Measurements from ENCODE around the gene AP3B1. TPM values are rescaled to one million over a fixed set of nuclear protein-coding genes. Genes with fewer than 3 reads are reported as not detected.

The AP3B1 gene
- total RNA-seq, 1 experiment from 2014 or later = 50.3 TPM

DNA sequence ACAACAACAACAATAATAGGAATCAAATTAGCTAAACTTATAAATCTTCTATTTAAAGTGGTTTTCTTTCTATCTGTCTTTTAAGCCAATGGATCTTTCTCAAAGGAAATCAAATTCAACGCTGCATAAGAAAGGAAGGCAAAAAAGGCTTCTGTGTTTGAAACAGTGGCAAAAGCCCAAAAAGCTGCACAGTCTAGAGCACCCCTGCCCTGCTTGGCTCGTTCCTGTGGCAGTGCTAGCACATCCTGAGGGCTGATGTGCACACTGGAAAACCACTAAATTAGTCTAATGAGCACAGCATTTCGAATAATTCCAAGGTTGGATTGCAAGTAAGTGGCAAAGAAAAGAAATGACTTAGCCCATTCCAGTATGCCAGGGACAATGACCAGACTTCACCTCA lies 80.7 kb downstream of the AP3B1 start:
- DNase-seq (ENCODE audit: low spot score) = no peak
- Mint-ChIP-seq H3K27me3 (ENCODE audit: low read depth) (no peaks in the 10 kb centered on the region), H3K36me3 (no peaks in the 10 kb centered on the region), H3K4me3 (no peak overlapping the region), H3K4me1 (peaks cover 8% of the 10 kb centered on the region), H3K27ac (no peak overlapping the region), H3K9me3 (no peaks in the 10 kb centered on the region)
- ATAC-seq = no peak
- ChIA-PET POLR2A (no interaction called here), CTCF (no interaction called here)
- TF ChIP-seq ZNF263 (CRISPR knock-in tag; IDR thresholded peaks at IDR 0.05; ENCODE audit: low read depth) (no peak), IRF2 (CRISPR knock-in tag; IDR thresholded peaks at IDR 0.05; ENCODE audit: borderline replicate concordance, low read depth) (no peak), ZNF396 (CRISPR knock-in tag; IDR thresholded peaks at IDR 0.05; ENCODE audit: borderline replicate concordance) (no peak), GABPB1 (CRISPR knock-in tag; IDR thresholded peaks at IDR 0.05) (no peak), PRRX2 (CRISPR knock-in tag; IDR thresholded peaks at IDR 0.05) (no peak)
- TF ChIP-seq, protein P1, sequence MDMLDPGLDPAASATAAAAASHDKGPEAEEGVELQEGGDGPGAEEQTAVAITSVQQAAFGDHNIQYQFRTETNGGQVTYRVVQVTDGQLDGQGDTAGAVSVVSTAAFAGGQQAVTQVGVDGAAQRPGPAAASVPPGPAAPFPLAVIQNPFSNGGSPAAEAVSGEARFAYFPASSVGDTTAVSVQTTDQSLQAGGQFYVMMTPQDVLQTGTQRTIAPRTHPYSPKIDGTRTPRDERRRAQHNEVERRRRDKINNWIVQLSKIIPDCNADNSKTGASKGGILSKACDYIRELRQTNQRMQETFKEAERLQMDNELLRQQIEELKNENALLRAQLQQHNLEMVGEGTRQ (CRISPR knock-in tag; IDR thresholded peaks at IDR 0.05) = no peak
- TF ChIP-seq, protein P2, sequence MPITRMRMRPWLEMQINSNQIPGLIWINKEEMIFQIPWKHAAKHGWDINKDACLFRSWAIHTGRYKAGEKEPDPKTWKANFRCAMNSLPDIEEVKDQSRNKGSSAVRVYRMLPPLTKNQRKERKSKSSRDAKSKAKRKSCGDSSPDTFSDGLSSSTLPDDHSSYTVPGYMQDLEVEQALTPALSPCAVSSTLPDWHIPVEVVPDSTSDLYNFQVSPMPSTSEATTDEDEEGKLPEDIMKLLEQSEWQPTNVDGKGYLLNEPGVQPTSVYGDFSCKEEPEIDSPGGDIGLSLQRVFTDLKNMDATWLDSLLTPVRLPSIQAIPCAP (CRISPR knock-in tag; IDR thresholded peaks at IDR 0.05) = no peak
- TF ChIP-seq, protein P3, sequence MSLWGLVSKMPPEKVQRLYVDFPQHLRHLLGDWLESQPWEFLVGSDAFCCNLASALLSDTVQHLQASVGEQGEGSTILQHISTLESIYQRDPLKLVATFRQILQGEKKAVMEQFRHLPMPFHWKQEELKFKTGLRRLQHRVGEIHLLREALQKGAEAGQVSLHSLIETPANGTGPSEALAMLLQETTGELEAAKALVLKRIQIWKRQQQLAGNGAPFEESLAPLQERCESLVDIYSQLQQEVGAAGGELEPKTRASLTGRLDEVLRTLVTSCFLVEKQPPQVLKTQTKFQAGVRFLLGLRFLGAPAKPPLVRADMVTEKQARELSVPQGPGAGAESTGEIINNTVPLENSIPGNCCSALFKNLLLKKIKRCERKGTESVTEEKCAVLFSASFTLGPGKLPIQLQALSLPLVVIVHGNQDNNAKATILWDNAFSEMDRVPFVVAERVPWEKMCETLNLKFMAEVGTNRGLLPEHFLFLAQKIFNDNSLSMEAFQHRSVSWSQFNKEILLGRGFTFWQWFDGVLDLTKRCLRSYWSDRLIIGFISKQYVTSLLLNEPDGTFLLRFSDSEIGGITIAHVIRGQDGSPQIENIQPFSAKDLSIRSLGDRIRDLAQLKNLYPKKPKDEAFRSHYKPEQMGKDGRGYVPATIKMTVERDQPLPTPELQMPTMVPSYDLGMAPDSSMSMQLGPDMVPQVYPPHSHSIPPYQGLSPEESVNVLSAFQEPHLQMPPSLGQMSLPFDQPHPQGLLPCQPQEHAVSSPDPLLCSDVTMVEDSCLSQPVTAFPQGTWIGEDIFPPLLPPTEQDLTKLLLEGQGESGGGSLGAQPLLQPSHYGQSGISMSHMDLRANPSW (CRISPR knock-in tag; conservative IDR thresholded peaks at IDR 0.05; ENCODE audit: low read depth) = no peak

DNA sequence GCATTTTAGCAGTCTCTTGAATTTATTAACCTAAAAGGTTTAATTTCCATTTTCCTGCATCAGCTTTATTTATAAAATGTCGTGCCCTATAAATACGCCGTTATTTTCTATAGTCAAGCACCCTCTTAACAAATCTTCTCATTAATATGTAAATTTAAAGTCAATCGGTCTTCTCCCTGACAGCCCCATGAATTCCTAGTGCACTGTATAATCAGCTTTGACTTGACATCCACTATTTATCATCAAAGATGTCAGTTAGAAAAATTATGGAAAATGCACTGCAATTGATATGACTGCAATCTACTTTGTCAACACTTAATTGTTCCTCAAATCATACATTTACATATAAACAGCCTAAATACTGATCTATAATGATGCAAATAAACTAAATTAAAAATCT lies 83.4 kb downstream of the AP3B1 start:
- TF ChIP-seq ZNF671 (CRISPR knock-in tag; IDR thresholded peaks at IDR 0.05) = no peak
- TF ChIP-seq SMAD3 (CRISPR knock-in tag; IDR thresholded peaks at IDR 0.05; ENCODE audit: borderline replicate concordance) = no peak
- TF ChIP-seq GRHL2 (CRISPR knock-in tag; IDR thresholded peaks at IDR 0.05; ENCODE audit: insufficient replicate concordance, severe bottlenecking) = no peak
- no peak for TF ChIP-seq ZNF416 (CRISPR knock-in tag; IDR thresholded peaks at IDR 0.05)
- no peak for TF ChIP-seq GTF2I (CRISPR knock-in tag; conservative IDR thresholded peaks at IDR 0.05)
- TF ChIP-seq, protein P4, sequence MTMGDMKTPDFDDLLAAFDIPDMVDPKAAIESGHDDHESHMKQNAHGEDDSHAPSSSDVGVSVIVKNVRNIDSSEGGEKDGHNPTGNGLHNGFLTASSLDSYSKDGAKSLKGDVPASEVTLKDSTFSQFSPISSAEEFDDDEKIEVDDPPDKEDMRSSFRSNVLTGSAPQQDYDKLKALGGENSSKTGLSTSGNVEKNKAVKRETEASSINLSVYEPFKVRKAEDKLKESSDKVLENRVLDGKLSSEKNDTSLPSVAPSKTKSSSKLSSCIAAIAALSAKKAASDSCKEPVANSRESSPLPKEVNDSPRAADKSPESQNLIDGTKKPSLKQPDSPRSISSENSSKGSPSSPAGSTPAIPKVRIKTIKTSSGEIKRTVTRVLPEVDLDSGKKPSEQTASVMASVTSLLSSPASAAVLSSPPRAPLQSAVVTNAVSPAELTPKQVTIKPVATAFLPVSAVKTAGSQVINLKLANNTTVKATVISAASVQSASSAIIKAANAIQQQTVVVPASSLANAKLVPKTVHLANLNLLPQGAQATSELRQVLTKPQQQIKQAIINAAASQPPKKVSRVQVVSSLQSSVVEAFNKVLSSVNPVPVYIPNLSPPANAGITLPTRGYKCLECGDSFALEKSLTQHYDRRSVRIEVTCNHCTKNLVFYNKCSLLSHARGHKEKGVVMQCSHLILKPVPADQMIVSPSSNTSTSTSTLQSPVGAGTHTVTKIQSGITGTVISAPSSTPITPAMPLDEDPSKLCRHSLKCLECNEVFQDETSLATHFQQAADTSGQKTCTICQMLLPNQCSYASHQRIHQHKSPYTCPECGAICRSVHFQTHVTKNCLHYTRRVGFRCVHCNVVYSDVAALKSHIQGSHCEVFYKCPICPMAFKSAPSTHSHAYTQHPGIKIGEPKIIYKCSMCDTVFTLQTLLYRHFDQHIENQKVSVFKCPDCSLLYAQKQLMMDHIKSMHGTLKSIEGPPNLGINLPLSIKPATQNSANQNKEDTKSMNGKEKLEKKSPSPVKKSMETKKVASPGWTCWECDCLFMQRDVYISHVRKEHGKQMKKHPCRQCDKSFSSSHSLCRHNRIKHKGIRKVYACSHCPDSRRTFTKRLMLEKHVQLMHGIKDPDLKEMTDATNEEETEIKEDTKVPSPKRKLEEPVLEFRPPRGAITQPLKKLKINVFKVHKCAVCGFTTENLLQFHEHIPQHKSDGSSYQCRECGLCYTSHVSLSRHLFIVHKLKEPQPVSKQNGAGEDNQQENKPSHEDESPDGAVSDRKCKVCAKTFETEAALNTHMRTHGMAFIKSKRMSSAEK (CRISPR knock-in tag; IDR thresholded peaks at IDR 0.05; ENCODE audit: borderline replicate concordance) = no peak
- no peak for TF ChIP-seq GABPB1 (CRISPR knock-in tag; IDR thresholded peaks at IDR 0.05)
- no peak for TF ChIP-seq TCF7 (CRISPR knock-in tag; IDR thresholded peaks at IDR 0.05; ENCODE audit: low read depth)
- no peak for TF ChIP-seq ZNF138 (CRISPR knock-in tag; conservative IDR thresholded peaks at IDR 0.05)
- TF ChIP-seq, protein P5, sequence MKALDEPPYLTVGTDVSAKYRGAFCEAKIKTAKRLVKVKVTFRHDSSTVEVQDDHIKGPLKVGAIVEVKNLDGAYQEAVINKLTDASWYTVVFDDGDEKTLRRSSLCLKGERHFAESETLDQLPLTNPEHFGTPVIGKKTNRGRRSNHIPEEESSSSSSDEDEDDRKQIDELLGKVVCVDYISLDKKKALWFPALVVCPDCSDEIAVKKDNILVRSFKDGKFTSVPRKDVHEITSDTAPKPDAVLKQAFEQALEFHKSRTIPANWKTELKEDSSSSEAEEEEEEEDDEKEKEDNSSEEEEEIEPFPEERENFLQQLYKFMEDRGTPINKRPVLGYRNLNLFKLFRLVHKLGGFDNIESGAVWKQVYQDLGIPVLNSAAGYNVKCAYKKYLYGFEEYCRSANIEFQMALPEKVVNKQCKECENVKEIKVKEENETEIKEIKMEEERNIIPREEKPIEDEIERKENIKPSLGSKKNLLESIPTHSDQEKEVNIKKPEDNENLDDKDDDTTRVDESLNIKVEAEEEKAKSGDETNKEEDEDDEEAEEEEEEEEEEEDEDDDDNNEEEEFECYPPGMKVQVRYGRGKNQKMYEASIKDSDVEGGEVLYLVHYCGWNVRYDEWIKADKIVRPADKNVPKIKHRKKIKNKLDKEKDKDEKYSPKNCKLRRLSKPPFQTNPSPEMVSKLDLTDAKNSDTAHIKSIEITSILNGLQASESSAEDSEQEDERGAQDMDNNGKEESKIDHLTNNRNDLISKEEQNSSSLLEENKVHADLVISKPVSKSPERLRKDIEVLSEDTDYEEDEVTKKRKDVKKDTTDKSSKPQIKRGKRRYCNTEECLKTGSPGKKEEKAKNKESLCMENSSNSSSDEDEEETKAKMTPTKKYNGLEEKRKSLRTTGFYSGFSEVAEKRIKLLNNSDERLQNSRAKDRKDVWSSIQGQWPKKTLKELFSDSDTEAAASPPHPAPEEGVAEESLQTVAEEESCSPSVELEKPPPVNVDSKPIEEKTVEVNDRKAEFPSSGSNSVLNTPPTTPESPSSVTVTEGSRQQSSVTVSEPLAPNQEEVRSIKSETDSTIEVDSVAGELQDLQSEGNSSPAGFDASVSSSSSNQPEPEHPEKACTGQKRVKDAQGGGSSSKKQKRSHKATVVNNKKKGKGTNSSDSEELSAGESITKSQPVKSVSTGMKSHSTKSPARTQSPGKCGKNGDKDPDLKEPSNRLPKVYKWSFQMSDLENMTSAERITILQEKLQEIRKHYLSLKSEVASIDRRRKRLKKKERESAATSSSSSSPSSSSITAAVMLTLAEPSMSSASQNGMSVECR (CRISPR knock-in tag; IDR thresholded peaks at IDR 0.05; ENCODE audit: borderline replicate concordance) = no peak
- no peak for TF ChIP-seq NR3C1 (CRISPR knock-in tag; conservative IDR thresholded peaks at IDR 0.05; ENCODE audit: low read depth)
- TF ChIP-seq ZBTB21 (CRISPR knock-in tag; IDR thresholded peaks at IDR 0.05; ENCODE audit: borderline replicate concordance) = no peak
- no peak for TF ChIP-seq SP1 (CRISPR knock-in tag; conservative IDR thresholded peaks at IDR 0.05)
- TF ChIP-seq, protein P6, sequence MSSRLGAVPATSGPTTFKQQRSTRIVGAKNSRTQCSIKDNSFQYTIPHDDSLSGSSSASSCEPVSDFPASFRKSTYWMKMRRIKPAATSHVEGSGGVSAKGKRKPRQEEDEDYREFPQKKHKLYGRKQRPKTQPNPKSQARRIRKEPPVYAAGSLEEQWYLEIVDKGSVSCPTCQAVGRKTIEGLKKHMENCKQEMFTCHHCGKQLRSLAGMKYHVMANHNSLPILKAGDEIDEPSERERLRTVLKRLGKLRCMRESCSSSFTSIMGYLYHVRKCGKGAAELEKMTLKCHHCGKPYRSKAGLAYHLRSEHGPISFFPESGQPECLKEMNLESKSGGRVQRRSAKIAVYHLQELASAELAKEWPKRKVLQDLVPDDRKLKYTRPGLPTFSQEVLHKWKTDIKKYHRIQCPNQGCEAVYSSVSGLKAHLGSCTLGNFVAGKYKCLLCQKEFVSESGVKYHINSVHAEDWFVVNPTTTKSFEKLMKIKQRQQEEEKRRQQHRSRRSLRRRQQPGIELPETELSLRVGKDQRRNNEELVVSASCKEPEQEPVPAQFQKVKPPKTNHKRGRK (CRISPR knock-in tag; IDR thresholded peaks at IDR 0.05; ENCODE audit: borderline replicate concordance) = no peak
- Mint-ChIP-seq H3K36me3 (peaks cover 12% of the 10 kb centered on the region), H3K27me3 (ENCODE audit: low read depth) (no peaks in the 10 kb centered on the region), H3K9me3 (no peaks in the 10 kb centered on the region), H3K4me3 (no peak overlapping the region), H3K4me1 (peaks cover 8% of the 10 kb centered on the region), H3K27ac (no peak overlapping the region)
- ATAC-seq (no peak), DNase-seq (ENCODE audit: low spot score) (no peak)
- POLR2A ChIA-PET = no interaction called here
- CTCF ChIA-PET = no interaction called here
